Central memory CD8-positive, alpha-beta T cell (primary cell): ENCODE results near the gene AGL.

Source experiments
- ATAC-seq: fragments of 150-1000 bp; cut with Tn5 transposase; replicated peaks from 2 replicates; pipeline ENCODE4 v1.10.0; 2022; ENCODE audit warnings: mild to moderate bottlenecking, moderate FRiP score, moderate number of reproducible peaks; ENCODE audit not compliant: poor library complexity, severe bottlenecking; ENCODE audit errors: extremely low read depth
- DNase-seq, 2 donors: peaks; one replicate each; pipeline ENCODE4 v3.0.0; 2021; ENCODE audit warnings: low spot score in 2 of 2
- H3K27ac Mint-ChIP-seq: one replicate; pipeline ENCODE4 v1.8.0; 2022; ENCODE audit warnings: low read depth, mild to moderate bottlenecking, moderate library complexity, mixed read lengths
- H3K27me3 Mint-ChIP-seq: one replicate; pipeline ENCODE4 v1.8.0; 2022; ENCODE audit warnings: mixed read lengths
- H3K36me3 Mint-ChIP-seq: one replicate; pipeline ENCODE4 v1.8.0; 2022; ENCODE audit warnings: mild to moderate bottlenecking, moderate library complexity, mixed read lengths; ENCODE audit not compliant: insufficient read depth
- H3K4me1 Mint-ChIP-seq: one replicate; pipeline ENCODE4 v1.8.0; 2022; ENCODE audit warnings: mixed read lengths
- H3K4me3 Mint-ChIP-seq: one replicate; pipeline ENCODE4 v1.8.0; 2022; ENCODE audit warnings: mild to moderate bottlenecking, moderate library complexity, mixed read lengths
- H3K9me3 Mint-ChIP-seq: one replicate; pipeline ENCODE4 v1.8.0; 2022; ENCODE audit warnings: mixed read lengths

The AGL gene

GRCh38 chr1:99906535-99906934 is 56.4 kb downstream of the AGL start:
- no peak overlapping the region for H3K27ac Mint-ChIP-seq
- no peaks in the 10 kb centered on the region for H3K9me3 Mint-ChIP-seq

DNA sequence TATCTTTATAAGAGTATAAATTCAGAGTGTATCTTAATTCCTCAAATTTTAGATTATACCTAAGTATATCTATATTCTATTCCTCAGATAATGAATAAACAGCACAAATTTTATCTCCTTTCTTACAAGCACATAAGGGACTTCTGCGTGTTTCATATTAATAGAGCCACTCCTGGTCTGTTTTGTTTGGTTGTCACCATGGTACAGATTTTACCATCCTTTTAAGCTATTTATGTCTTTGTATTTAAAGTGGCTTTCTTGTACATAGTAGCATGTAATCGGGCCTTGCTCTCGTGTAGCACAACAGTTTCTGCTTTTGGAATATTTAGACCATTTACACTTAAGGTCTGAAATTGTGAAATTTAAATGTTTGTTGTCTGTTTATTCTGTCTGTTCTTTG is 67.1 kb downstream of the AGL start:
- Mint-ChIP-seq H3K4me1 (no peaks in the 10 kb centered on the region), H3K4me3 (no peak overlapping the region), H3K27me3 (no peaks in the 10 kb centered on the region), H3K36me3 (peaks cover 18% of the 10 kb centered on the region), H3K9me3 (no peaks in the 10 kb centered on the region), H3K27ac (no peak overlapping the region)
- no peak for ATAC-seq
- no peak for DNase-seq

More at GRCh38 chr1:99906535-99906934, 56.4 kb downstream of the AGL start:
- no peaks in the 10 kb centered on the region for H3K27me3 Mint-ChIP-seq
- ATAC-seq (no peak), DNase-seq (no peak)
- peaks cover 9% of the 10 kb centered on the region for H3K36me3 Mint-ChIP-seq
- no peak overlapping the region for H3K4me3 Mint-ChIP-seq
- no peaks in the 10 kb centered on the region for H3K4me1 Mint-ChIP-seq

DNA sequence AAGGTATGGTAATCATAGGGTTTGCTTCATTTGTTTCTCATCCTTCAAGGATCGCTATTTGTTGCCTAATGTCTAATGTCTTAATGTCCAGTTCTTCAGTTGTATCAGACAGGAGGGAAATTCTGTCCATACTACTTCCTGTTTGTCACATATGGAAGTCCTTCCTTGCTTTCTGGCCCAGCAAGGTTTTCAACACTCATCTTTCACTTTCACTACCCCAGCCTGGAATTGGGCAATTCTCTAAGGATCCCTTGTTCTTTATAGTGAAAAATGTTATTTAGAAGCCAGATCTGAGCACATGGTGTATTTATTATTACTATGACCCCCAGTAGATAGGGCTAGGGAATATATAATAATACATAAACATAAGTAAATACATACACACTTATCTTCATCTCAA is 69.1 kb downstream of the AGL start:
- no peak overlapping the region for H3K4me3 Mint-ChIP-seq
- H3K27ac Mint-ChIP-seq, result no peak overlapping the region
- no peaks in the 10 kb centered on the region for H3K9me3 Mint-ChIP-seq
- peaks cover 12% of the 10 kb centered on the region for H3K36me3 Mint-ChIP-seq
- no peak for ATAC-seq
- H3K27me3 Mint-ChIP-seq, result no peaks in the 10 kb centered on the region
- DNase-seq, result no peak
- H3K4me1 Mint-ChIP-seq, result no peaks in the 10 kb centered on the region

- H3K4me3 Mint-ChIP-seq, result no peak overlapping the region
- ATAC-seq, result no peak
Measured at GRCh38 chr1:99934801-99935200, 84.6 kb downstream of the AGL start.

GRCh38 chr1:99935534-99935933 is 85.4 kb downstream of the AGL start:
- no peaks in the 10 kb centered on the region for H3K9me3 Mint-ChIP-seq
- H3K27me3 Mint-ChIP-seq, result peaks cover 30% of the 10 kb centered on the region
- H3K36me3 Mint-ChIP-seq, result no peaks in the 10 kb centered on the region
- no peak overlapping the region for H3K4me3 Mint-ChIP-seq
- DNase-seq (no peak), ATAC-seq (no peak)
- no peaks in the 10 kb centered on the region for H3K4me1 Mint-ChIP-seq
- no peak overlapping the region for H3K27ac Mint-ChIP-seq

More at GRCh38 chr1:99934801-99935200, 84.6 kb downstream of the AGL start:
- H3K27ac Mint-ChIP-seq, result no peak overlapping the region
- H3K4me1 Mint-ChIP-seq, result no peaks in the 10 kb centered on the region
- H3K36me3 Mint-ChIP-seq, result no peaks in the 10 kb centered on the region
- H3K9me3 Mint-ChIP-seq, result no peaks in the 10 kb centered on the region
- H3K27me3 Mint-ChIP-seq, result peaks cover 30% of the 10 kb centered on the region
- DNase-seq, result no peak

DNA sequence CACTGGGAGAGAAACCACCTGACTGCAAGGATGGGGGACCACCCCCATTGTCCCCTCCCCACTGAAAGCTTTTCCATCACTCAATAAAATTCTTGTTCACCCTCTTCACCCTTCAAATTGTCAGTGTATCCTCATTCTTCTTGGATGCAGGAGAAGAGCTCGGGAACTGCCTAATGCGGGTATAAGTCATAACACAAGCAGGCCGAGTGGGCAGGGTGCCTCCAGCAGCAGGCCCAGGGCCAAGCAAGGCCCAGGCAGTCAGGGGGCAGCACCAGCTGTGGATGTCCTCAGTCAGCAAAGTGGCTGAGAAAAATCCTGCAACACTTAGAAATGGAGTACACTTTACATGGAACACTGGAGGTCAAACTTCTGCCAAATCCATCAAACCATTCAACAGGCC is 85.9 kb downstream of the AGL start:
- ATAC-seq, result no peak
- no peak overlapping the region for H3K27ac Mint-ChIP-seq
- H3K9me3 Mint-ChIP-seq, result no peaks in the 10 kb centered on the region
- H3K36me3 Mint-ChIP-seq, result no peaks in the 10 kb centered on the region
- DNase-seq, result no peak
- no peaks in the 10 kb centered on the region for H3K4me1 Mint-ChIP-seq
- peaks cover 24% of the 10 kb centered on the region for H3K27me3 Mint-ChIP-seq
- no peak overlapping the region for H3K4me3 Mint-ChIP-seq

DNA sequence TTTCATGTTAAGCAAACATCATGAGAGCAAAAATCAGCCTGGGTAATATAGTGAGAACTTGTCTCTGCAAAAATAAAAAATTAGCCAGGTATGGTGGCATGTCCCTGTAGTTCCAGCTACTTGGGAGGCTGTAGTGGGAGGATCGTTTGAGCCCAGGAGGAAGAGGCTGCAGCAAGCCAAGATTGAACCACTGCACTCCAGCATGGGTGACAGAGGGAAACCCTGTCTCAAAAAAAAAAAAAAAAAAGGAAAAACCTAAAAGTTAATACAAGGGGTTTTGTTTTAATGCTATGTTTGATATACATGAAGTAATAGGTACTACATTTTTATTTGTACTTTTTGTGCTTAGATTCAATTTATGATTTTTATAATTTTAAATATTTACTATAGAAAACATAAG is 92.6 kb downstream of the AGL start:
- H3K36me3 Mint-ChIP-seq, result no peaks in the 10 kb centered on the region

GRCh38 chr1:99943223-99943794 is 93.1 kb downstream of the AGL start:
- DNase-seq, result no peak

More for the DNA sequence above, 92.6 kb downstream of the AGL start:
- Mint-ChIP-seq H3K4me3 (no peak overlapping the region), H3K27ac (no peak overlapping the region), H3K27me3 (peaks cover 10% of the 10 kb centered on the region), H3K4me1 (no peaks in the 10 kb centered on the region), H3K9me3 (no peaks in the 10 kb centered on the region)
- DNase-seq (no peak), ATAC-seq (no peak)

GRCh38 chr1:99944192-99944591 is 94.0 kb downstream of the AGL start:
- no peak overlapping the region for H3K4me3 Mint-ChIP-seq
- H3K4me1 Mint-ChIP-seq, result no peaks in the 10 kb centered on the region
- no peaks in the 10 kb centered on the region for H3K36me3 Mint-ChIP-seq
- no peak for ATAC-seq
- H3K9me3 Mint-ChIP-seq, result no peaks in the 10 kb centered on the region
- H3K27ac Mint-ChIP-seq, result no peak overlapping the region
- no peak for DNase-seq
- peaks cover 10% of the 10 kb centered on the region for H3K27me3 Mint-ChIP-seq

More at GRCh38 chr1:99943223-99943794, 93.1 kb downstream of the AGL start:
- no peaks in the 10 kb centered on the region for H3K4me1 Mint-ChIP-seq
- no peaks in the 10 kb centered on the region for H3K36me3 Mint-ChIP-seq
- H3K27me3 Mint-ChIP-seq, result peaks cover 10% of the 10 kb centered on the region
- H3K4me3 Mint-ChIP-seq, result no peak overlapping the region
- ATAC-seq, result no peak
- H3K9me3 Mint-ChIP-seq, result no peaks in the 10 kb centered on the region
- H3K27ac Mint-ChIP-seq, result no peak overlapping the region

DNA sequence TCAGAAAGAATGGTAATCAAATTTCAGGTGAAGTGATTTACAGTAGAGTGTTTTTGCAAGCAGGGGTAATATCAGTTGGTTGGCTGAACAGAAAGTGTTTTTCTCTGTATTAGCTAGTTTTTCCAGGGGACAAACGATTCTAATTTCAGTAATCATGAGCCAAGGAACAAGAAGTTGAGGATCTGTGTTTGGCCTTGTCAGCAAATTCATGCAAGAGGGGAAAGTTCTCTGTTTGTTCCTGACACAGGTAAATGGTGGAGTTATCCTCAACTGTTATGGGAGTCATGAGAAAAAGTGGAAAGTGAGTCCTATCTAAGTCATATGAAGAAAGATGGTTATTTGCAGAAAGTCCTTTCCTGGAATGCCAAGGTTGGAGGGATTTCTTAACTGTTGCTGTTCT is 95.0 kb downstream of the AGL start:
- Mint-ChIP-seq H3K36me3 (no peaks in the 10 kb centered on the region), H3K4me1 (no peaks in the 10 kb centered on the region), H3K9me3 (no peaks in the 10 kb centered on the region), H3K27ac (no peak overlapping the region), H3K27me3 (peaks cover 10% of the 10 kb centered on the region), H3K4me3 (no peak overlapping the region)
- ATAC-seq, result no peak
- no peak for DNase-seq

- Mint-ChIP-seq H3K9me3 (no peaks in the 10 kb centered on the region), H3K27ac (no peak overlapping the region), H3K36me3 (no peaks in the 10 kb centered on the region), H3K4me3 (no peak overlapping the region), H3K27me3 (peaks cover 10% of the 10 kb centered on the region), H3K4me1 (no peaks in the 10 kb centered on the region)
- no peak for DNase-seq
- ATAC-seq, result no peak
Measured at GRCh38 chr1:99950486-99950885, 100.3 kb downstream of the AGL start.

DNA sequence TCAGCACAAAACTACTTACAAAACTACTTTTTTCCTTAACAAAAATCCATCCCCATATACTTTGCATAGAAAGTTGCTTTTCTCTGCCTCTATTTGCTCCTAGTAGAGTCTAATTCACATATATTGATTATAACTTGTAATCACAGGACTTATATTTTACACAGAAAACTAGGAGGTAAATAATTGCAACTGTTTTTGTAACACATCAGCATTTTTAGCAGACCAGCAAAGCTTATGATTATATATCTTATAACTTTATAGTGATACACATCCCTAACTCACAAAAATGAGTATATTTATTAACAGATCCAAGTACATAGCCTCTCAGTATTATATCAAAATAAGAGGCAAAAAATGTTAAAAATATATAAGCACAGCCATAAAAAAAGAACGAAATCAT is 102.4 kb downstream of the AGL start:
- ATAC-seq (no peak), DNase-seq (no peak)
- Mint-ChIP-seq H3K4me1 (no peaks in the 10 kb centered on the region), H3K4me3 (no peak overlapping the region), H3K27ac (no peak overlapping the region), H3K27me3 (no peaks in the 10 kb centered on the region), H3K9me3 (no peaks in the 10 kb centered on the region), H3K36me3 (no peaks in the 10 kb centered on the region)

GRCh38 chr1:99955375-99955774 is 105.2 kb downstream of the AGL start:
- H3K9me3 Mint-ChIP-seq, result no peaks in the 10 kb centered on the region
- no peaks in the 10 kb centered on the region for H3K27me3 Mint-ChIP-seq
- DNase-seq (no peak), ATAC-seq (no peak)
- H3K4me1 Mint-ChIP-seq, result no peaks in the 10 kb centered on the region
- no peak overlapping the region for H3K27ac Mint-ChIP-seq
- H3K36me3 Mint-ChIP-seq, result no peaks in the 10 kb centered on the region
- H3K4me3 Mint-ChIP-seq, result no peak overlapping the region

DNA sequence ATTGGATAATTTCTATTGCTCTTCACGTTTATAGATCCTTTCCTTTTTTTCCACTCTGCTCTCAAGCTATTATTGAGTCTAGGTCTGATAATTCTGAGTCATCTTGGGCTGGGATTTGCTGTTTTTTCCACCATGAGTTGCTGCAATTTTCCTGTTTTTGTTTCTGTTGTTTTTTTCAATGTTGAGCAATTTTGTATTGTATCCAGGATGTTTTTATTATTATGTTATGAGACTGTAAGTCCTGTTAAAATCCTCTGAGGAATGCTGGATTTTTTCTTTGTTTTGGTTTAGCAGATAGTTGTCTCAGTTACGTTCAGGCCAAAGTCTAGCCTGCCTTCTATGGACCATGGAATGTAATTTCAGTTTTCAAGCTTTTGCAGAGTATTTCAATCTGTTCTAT is 106.6 kb downstream of the AGL start:
- no peaks in the 10 kb centered on the region for H3K27me3 Mint-ChIP-seq
- DNase-seq (no peak), ATAC-seq (no peak)

More for the DNA sequence above, 106.6 kb downstream of the AGL start:
- Mint-ChIP-seq H3K4me1 (no peaks in the 10 kb centered on the region), H3K4me3 (no peak overlapping the region), H3K9me3 (no peaks in the 10 kb centered on the region), H3K36me3 (no peaks in the 10 kb centered on the region), H3K27ac (no peak overlapping the region)
